ENCODE measurements around the gene ABCA13.

- TF ChIP-seq EP300 (IDR thresholded peaks at IDR 0.05; ENCODE audit: low read depth) (no peak), POLR2A (IDR thresholded peaks at IDR 0.05) (no peak), CTCF (IDR thresholded peaks at IDR 0.05) (no peak), POLR2AphosphoS5 (IDR thresholded peaks at IDR 0.05) (no peak)
Observed at GRCh38 chr7:48426331-48426965, 255.2 kb downstream of the ABCA13 start.
